Measurements from ENCODE around the gene PRKCA.

GRCh38 chr17:66465701-66466100 lies 163.3 kb downstream of the PRKCA start:
- no peak for TF ChIP-seq CTCF (IDR thresholded peaks at IDR 0.05)
- TF ChIP-seq POLR2AphosphoS5 (IDR thresholded peaks at IDR 0.05), result no peak
- TF ChIP-seq POLR2A (IDR thresholded peaks at IDR 0.05; ENCODE audit: low read depth), result no peak
